Astrocyte (in vitro differentiated cells and primary cell): ENCODE data around the gene LDLRAD4. TPM values are rescaled to one million over a fixed set of nuclear protein-coding genes. Genes with fewer than 3 reads are reported as not detected.
A peak's percentile ranks its signal among the peaks of the same experiment; 100 is the strongest.

Experiments used
- DNase-seq: peaks from one replicate; pipeline ENCODE4 v3.0.0-alpha.2; 2010; ENCODE audit warnings: low read depth
- FAIRE-seq: peaks from 2 replicates; lab custom pipeline; 2011; peaks lifted over from hg19 to GRCh38; lab: Jason Lieb, UNC
- H2AFZ ChIP-seq: 2 replicates; pipeline ENCODE4 v1.6.0; 2012; ENCODE audit warnings: low read depth, low read length, inconsistent platforms
- H3K27ac ChIP-seq: 2 replicates; pipeline ENCODE4 v1.5.1; 2011; ENCODE audit warnings: low read depth, low read length, inconsistent platforms
- H3K27me3 ChIP-seq: 2 replicates; pipeline ENCODE4 v1.6.0; 2011; ENCODE audit warnings: low read length, inconsistent platforms; ENCODE audit not compliant: insufficient read depth
- H3K36me3 ChIP-seq: 2 replicates; pipeline ENCODE4 v1.5.1; 2011; ENCODE audit warnings: low read length, inconsistent platforms; ENCODE audit not compliant: insufficient read depth
- H3K4me1 ChIP-seq: 2 replicates; pipeline ENCODE4 v1.5.1; 2011; ENCODE audit warnings: low read length, inconsistent platforms; ENCODE audit not compliant: insufficient read depth
- H3K4me2 ChIP-seq: 2 replicates; pipeline ENCODE4 v1.6.0; 2012; ENCODE audit warnings: low read length, inconsistent platforms
- H3K4me3 ChIP-seq: 2 replicates; pipeline ENCODE4 v1.5.1; 2011; ENCODE audit warnings: low read depth, mild to moderate bottlenecking, low read length, inconsistent platforms; ENCODE audit not compliant: insufficient read depth
- H3K79me2 ChIP-seq: 2 replicates; pipeline ENCODE4 v1.6.0; 2012; ENCODE audit warnings: mild to moderate bottlenecking, low read length, inconsistent platforms; ENCODE audit not compliant: insufficient read depth
- H3K9ac ChIP-seq: 2 replicates; pipeline ENCODE4 v1.6.0; 2012; ENCODE audit warnings: mild to moderate bottlenecking, low read length, inconsistent platforms
- H3K9me3 ChIP-seq: 2 replicates; pipeline ENCODE4 v1.5.1; 2012; ENCODE audit warnings: low read depth, mild to moderate bottlenecking, low read length, inconsistent platforms; ENCODE audit not compliant: insufficient read depth
- H4K20me1 ChIP-seq: 2 replicates; pipeline ENCODE4 v1.6.0; 2012; ENCODE audit warnings: low read length, inconsistent platforms; ENCODE audit not compliant: insufficient read depth
- H3K27ac Mint-ChIP-seq: one replicate; pipeline ENCODE4 v1.8.0; 2021; ENCODE audit warnings: mild to moderate bottlenecking, mixed read lengths; ENCODE audit not compliant: unreplicated experiment
- H3K27me3 Mint-ChIP-seq: one replicate; pipeline ENCODE4 v1.8.0; 2021; ENCODE audit warnings: low read depth, mixed read lengths; ENCODE audit not compliant: unreplicated experiment
- H3K36me3 Mint-ChIP-seq: one replicate; pipeline ENCODE4 v1.8.0; 2021; ENCODE audit warnings: low read depth, mixed read lengths; ENCODE audit not compliant: unreplicated experiment
- H3K4me1 Mint-ChIP-seq: one replicate; pipeline ENCODE4 v1.8.0; 2021; ENCODE audit warnings: low read depth, mixed read lengths; ENCODE audit not compliant: unreplicated experiment
- H3K4me3 Mint-ChIP-seq: one replicate; pipeline ENCODE4 v1.8.0; 2021; ENCODE audit warnings: mild to moderate bottlenecking, moderate library complexity, mixed read lengths; ENCODE audit not compliant: unreplicated experiment
- H3K9me3 Mint-ChIP-seq: one replicate; pipeline ENCODE4 v1.8.0; 2021; ENCODE audit warnings: mild to moderate bottlenecking, mixed read lengths; ENCODE audit not compliant: unreplicated experiment
- CTCF ChIP-seq: IDR thresholded peaks from 2 replicates; pipeline ENCODE4 v1.5.1; 2011; ENCODE audit warnings: low read depth, mild to moderate bottlenecking, inconsistent platforms, low read length, moderate library complexity; ENCODE audit not compliant: insufficient read depth
- EZH2 ChIP-seq: IDR thresholded peaks from 2 replicates; pipeline ENCODE4 v1.6.1; 2012; ENCODE audit warnings: mild to moderate bottlenecking, low read length, inconsistent platforms; ENCODE audit not compliant: insufficient read depth
- total RNA-seq: library from RNA; stranded (reverse); gene quantifications from 2 replicates; pipeline ENCODE4 v1.2.1, GENCODE V29; 2021

Gene LDLRAD4
- total RNA-seq, 1 donor from 2014 or later = 26.0 TPM

GRCh38 chr18:13495961-13496360, 277.4 kb downstream of the LDLRAD4 start:
- Mint-ChIP-seq H3K27me3 (peaks cover 2% of the 10 kb centered on the region), H3K4me1 (peaks cover 21% of the 10 kb centered on the region), H3K36me3 (peaks cover 39% of the 10 kb centered on the region), H3K9me3 (peaks cover 15% of the 10 kb centered on the region), H3K4me3 (no peak overlapping the region), H3K27ac (no peak overlapping the region)
- no peak for TF ChIP-seq CTCF
- no peak for TF ChIP-seq EZH2
- no peak overlapping the region for H3K4me3 ChIP-seq
- no peaks in the 10 kb centered on the region for H3K79me2 ChIP-seq
- no peak for DNase-seq
- H3K4me1 ChIP-seq = peaks cover 18% of the 10 kb centered on the region
- FAIRE-seq = no peak
- no peak overlapping the region for H3K9ac ChIP-seq
- H3K9me3 ChIP-seq = peaks cover 12% of the 10 kb centered on the region
- no peaks in the 10 kb centered on the region for H3K36me3 ChIP-seq
- no peaks in the 10 kb centered on the region for H4K20me1 ChIP-seq
- H3K27ac ChIP-seq = no peak overlapping the region
- no peak overlapping the region for H2AFZ ChIP-seq
- H3K27me3 ChIP-seq = no peaks in the 10 kb centered on the region
- no peak overlapping the region for H3K4me2 ChIP-seq

- Mint-ChIP-seq H3K4me3 (no peak overlapping the region), H3K36me3 (peaks cover 39% of the 10 kb centered on the region), H3K9me3 (peaks cover 15% of the 10 kb centered on the region), H3K4me1 (peaks cover 25% of the 10 kb centered on the region), H3K27ac (no peak overlapping the region), H3K27me3 (peaks cover 2% of the 10 kb centered on the region)
- no peaks in the 10 kb centered on the region for H4K20me1 ChIP-seq
- TF ChIP-seq EZH2 (no peak), CTCF (no peak)
- DNase-seq (peak; percentile 20), FAIRE-seq (no peak)
- peaks cover 12% of the 10 kb centered on the region for H3K9me3 ChIP-seq
- H3K4me1 ChIP-seq = peaks cover 26% of the 10 kb centered on the region
- no peak overlapping the region for H3K4me2 ChIP-seq
- no peaks in the 10 kb centered on the region for H3K36me3 ChIP-seq
- H3K27me3 ChIP-seq = peaks cover 2% of the 10 kb centered on the region
- H3K9ac ChIP-seq = no peak overlapping the region
- no peak overlapping the region for H3K4me3 ChIP-seq
- no peak overlapping the region for H3K27ac ChIP-seq
- no peak overlapping the region for H2AFZ ChIP-seq
- no peaks in the 10 kb centered on the region for H3K79me2 ChIP-seq
Measured at GRCh38 chr18:13496691-13497281, 278.2 kb downstream of the LDLRAD4 start.

- peak overlapping the region; percentile 82 for H3K27ac ChIP-seq
Measured at GRCh38 chr18:13499803-13500202, 281.2 kb downstream of the LDLRAD4 start.

More at GRCh38 chr18:13499803-13500202, 281.2 kb downstream of the LDLRAD4 start:
- H3K27me3 ChIP-seq = peaks cover 3% of the 10 kb centered on the region
- Mint-ChIP-seq H3K4me3 (no peak overlapping the region), H3K4me1 (peaks cover 38% of the 10 kb centered on the region), H3K27ac (peak overlapping the region; percentile 99), H3K9me3 (peaks cover 15% of the 10 kb centered on the region), H3K27me3 (no peaks in the 10 kb centered on the region), H3K36me3 (peaks cover 32% of the 10 kb centered on the region)
- peak overlapping the region; percentile 85 for H3K9ac ChIP-seq
- TF ChIP-seq EZH2 (no peak), CTCF (no peak)
- no peaks in the 10 kb centered on the region for H4K20me1 ChIP-seq
- DNase-seq = no peak
- H3K9me3 ChIP-seq = peaks cover 12% of the 10 kb centered on the region
- H3K4me2 ChIP-seq = peak overlapping the region; percentile 79
- H3K36me3 ChIP-seq = no peaks in the 10 kb centered on the region
- FAIRE-seq = no peak
- H3K4me3 ChIP-seq = no peak overlapping the region
- peak overlapping the region; percentile 67 for H2AFZ ChIP-seq
- no peaks in the 10 kb centered on the region for H3K79me2 ChIP-seq
- H3K4me1 ChIP-seq = peaks cover 35% of the 10 kb centered on the region
